Adrenal gland (tissue), 5 donors: ENCODE data around the gene RUNX3.

Experiments used
- POLR2A ChIP-seq, 2 donors: fragments of 450-650 bp; IDR thresholded peaks; one replicate each; pipeline ENCODE4 v1.6.1; 2017; ENCODE audit warnings: antibody characterized with exemption in 2 of 2, mild to moderate bottlenecking in 2 of 2, moderate library complexity in 1 of 2
- TF ChIP-seq, protein P1 (sequence below), 6 experiments: fragments of 450-650 bp in 4 of 6; fragments of 200-600 bp in 2 of 6; sonication (generic) in 1 of 6; IDR thresholded peaks; 1 replicate in 5 of 6; 2 replicates in 1 of 6; pipeline versions ENCODE4 v1.5.1 to v1.8.0; 2016 to 2021; ENCODE audit warnings: antibody characterized with exemption in 6 of 6, mild to moderate bottlenecking in 2 of 6, moderate library complexity in 1 of 6
- donor health status: DM: no; HTN: no; CAD: no.

GRCh38 chr1:24890887-24891286 is 39.2 kb downstream of the RUNX3 start:
- TF ChIP-seq, protein P1, sequence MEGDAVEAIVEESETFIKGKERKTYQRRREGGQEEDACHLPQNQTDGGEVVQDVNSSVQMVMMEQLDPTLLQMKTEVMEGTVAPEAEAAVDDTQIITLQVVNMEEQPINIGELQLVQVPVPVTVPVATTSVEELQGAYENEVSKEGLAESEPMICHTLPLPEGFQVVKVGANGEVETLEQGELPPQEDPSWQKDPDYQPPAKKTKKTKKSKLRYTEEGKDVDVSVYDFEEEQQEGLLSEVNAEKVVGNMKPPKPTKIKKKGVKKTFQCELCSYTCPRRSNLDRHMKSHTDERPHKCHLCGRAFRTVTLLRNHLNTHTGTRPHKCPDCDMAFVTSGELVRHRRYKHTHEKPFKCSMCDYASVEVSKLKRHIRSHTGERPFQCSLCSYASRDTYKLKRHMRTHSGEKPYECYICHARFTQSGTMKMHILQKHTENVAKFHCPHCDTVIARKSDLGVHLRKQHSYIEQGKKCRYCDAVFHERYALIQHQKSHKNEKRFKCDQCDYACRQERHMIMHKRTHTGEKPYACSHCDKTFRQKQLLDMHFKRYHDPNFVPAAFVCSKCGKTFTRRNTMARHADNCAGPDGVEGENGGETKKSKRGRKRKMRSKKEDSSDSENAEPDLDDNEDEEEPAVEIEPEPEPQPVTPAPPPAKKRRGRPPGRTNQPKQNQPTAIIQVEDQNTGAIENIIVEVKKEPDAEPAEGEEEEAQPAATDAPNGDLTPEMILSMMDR (IDR thresholded peaks at IDR 0.05): no peak
- TF ChIP-seq POLR2A (IDR thresholded peaks at IDR 0.05): no peak
